8988T (cell line): ENCODE results near the gene ABHD15.
"Not testable (repeated sequence)": the region's sequence is repeated elsewhere in the genome, so short reads cannot be mapped to it uniquely, and the experiment has no call there.

ENCODE experiments used
- DNase-seq: peaks from one replicate; pipeline ENCODE4 v3.0.0; 2011

The ABHD15 gene

DNA sequence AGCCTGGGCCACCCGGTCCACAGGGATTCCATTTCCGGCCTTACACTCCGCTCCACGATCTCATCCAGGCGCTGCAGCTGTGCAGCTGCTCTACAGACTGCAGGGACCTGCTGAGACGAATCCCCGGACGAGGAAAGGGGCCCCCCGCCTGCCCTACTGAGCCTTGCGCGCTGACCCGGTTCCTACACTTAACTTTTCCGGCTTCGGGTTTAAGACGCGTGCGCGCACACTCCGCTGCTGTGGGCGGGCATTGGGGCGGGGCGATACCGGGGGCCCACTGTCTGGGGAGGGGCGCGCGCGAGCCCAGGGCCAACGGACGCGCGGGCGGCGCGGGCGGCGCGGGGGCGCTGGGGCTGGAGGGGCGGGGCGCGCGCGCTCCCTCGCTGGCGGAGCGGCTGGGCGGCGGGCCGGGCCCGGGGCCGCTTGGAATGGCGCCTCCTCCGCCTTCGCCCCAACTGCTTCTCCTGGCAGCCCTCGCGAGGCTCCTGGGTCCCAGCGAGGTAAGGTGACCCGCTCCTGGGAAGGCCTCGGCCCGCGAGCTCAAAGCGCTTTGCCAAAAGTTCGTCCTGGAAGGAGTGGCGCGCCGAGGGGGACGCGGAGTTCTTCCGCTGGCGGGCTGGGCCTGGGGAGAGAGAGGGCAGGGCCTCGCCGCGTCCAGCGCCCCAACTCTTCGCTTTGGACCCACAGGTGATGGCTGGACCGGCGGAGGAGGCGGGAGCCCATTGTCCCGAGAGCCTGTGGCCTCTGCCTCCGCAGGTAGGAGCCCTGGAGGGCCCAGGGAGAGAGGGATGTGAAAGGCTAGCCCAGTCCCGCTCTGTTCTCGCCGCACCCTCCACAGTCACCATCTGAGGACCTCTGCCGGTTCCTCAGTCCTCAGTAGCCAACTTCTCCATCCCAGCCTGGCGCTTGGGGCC, 1.8 kb upstream of the ABHD15 start, which contains the start of gene TP53I13:
Gene TP53I13, plus strand, starts transcription at position 371 of the 914 bp plus-strand sequence. Its CDS starts 58 bp downstream, at position 429.
- DNase-seq: peak; percentile 81

DNA sequence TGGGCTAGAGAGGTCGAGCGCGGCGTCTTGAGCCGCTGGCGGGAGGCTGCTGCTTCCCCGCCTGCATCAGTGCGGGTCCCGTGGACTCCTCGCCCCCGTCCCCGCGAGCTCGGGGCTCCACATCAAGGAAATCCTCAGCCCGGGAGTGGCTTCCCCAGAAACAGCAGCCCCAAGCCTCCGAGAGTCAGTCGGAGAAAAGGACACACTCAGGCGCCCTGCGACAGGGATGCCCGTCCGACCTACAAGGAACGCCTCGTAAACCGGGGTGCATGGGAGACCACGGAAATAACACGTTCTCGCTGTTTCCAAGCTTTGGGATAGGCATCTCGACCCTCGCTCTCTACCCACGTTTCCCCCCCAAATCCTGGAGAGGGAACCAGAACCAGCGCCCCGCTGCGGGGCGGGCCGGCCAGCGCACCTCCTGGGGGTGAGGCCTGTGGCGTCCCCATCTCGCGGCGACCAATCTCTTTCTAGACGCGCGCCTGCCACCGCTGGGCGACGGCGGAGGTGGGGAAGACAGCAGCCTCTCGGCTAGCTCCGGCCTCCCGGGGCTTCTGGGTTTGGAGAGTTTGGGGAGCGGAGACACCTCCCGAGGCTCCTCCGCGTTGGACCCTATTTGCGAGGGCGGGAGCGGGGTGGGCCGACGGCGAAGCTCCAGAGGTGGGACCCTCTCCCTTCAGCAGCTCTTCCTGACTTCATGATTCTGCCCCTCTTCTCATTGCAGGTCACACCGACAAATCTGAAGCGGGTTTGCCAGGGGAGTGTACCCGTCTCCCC, 905 bp upstream of the ABHD15 start:
- DNase-seq: peak; percentile 79

DNA sequence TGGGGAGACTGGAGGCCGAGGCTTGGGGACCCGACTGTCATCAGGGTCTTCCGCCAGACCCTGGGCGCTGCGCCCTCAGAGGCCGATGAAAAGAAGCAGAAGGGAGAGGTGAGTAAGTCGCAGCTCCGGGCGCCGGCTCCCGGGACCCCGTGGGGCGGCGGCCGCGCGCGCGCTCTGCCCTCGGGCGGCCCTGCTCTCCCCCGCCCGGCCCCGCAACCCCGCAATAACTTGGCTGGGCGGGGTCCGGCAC, 392 bp upstream of the ABHD15 start:
- DNase-seq: no peak

DNA sequence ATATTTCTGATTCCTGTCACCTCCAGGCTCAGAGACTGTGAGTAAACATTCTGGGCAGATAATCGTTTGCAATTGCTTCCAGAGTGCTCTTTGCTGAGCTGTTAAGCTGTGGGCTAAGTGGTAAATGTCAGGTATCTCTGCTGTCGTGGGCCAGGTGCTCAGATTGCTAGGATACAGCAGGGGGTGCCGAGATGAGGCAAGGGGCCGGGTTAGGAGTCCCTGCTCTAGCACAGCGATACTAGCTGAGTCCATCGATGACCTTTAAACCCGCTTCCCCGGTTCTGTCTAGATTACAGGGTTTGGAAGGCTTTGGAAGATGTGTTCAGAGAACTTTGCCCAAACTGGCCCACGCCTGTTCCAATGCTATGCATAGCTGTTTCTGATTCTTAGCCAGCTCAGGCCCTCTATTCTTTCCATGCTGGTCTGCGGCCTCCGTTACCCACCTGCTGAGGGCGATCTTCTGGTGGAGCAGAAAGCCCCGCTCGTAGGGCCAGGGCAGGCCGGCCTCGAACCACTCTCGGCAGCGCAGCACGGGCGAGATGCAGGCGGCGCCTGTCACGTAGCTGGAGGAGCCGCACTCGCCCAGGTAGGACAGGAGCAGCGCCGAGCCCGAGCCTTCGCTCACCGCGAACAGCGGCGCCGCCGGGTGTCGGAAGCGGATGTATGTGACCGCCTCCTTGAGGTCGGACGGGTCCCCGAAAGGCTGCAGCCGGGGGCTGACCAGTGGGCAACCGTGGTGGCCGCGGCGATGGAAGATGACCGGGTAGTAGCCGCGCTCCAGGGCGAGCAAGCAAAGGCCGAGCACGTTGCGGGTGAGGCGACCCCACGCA, 979 bp downstream of the ABHD15 start:
- peak; percentile 62 for DNase-seq

DNA sequence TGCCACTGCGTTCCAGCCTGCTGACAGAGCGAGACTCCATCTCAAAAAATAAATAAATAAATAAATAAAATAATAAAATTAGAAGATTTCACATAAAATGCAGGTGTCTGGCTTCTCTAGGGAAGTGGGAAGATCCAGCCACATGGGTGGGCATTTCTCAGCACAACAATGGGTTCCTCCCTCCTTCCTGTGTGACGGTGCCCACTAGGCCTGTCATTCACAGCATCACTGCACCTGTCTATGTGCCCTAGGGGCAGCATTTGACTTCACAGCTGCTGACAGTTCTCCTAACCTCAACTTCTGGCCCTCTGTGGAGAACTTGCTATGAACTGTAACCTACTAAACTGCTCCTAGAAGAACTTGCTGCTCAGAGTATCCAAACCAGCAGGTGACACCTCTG, 3.0 kb downstream of the ABHD15 start:
- no peak for DNase-seq

DNA sequence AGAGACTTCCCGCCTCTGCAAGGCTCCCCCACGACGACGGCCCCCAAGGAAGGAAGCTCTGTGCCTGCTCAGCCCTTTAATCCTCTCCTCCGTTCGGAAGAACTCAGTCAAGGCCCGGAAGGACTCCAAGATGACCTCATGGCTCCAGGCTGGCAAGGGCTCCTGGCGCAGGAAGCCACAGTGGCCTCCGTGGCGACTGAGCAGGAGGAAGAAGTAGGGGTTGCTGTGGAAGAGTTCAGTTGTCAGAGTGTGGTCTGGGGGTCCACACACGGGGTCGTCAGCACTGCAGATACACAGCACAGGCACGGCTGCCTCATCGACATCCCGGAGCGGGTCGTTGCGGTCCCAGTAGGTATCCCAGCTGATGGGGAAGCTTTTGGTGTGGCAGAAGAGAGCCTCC, 4.2 kb downstream of the ABHD15 start:
- DNase-seq: no peak

DNA sequence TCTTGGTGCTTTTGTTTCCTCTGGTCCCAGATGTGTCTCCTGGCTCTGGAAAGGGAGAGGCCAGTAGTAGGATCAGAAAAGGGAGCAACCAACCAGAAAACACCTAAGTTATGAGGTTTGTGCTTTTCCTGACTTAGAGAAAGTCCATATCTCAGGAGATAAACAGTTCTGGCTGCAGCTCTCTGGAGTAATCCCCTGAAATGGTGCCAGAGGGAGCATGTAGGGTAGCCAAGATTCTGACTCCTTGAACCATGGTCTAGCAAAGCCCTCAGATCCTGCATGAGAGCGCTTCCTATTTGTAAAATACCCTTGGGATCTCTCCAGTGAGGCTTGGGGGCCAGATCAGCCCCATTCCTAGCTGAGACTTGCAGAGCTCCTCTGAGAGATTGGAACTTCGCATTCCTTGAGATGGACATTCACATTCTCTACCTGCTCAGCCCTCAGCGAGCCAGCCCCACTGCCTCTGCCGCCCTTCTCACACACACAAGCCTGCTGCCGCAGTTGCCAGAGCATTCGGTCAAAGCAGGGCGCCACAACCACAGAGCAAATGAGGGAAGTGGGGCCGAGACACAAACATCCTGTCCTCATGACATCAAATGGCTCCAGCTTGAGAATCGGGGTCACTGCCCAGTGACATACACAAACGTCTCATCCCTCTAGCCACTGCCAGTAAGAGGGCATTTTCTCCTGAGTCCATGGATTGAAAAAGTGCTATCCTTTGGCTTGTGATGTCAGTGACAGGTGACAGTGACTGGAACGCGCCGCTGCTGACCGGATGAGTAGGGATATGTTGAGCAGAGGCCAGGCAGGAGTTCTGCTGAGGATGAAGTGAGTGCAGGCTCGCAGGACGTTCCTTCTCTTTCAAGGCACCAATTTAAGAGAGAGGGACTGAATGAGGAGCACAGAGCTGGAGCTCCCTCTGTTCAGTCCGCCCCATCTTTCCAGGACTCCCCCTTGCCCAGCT, 5.0 kb downstream of the ABHD15 start:
- DNase-seq: no peak

DNA sequence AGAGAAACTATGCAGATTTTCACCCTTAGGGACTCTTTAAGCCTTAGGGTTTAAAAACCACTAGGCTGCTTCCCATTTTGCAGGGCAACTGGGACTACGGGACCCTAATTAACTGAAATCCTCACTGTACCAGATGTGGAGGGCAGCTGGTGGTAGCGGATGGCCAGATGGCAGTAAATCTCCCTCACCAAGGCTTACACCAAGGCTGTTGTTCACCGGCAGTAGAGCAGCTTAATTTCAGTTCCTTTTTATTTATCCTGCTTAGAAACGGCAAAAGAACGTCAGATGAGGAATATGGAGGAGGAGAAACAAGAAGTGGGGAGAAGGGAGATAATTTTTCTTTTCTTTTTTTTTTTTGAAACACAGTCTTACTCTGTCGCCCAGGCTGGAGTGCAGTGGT, 6.5 kb downstream of the ABHD15 start:
- no peak for DNase-seq

DNA sequence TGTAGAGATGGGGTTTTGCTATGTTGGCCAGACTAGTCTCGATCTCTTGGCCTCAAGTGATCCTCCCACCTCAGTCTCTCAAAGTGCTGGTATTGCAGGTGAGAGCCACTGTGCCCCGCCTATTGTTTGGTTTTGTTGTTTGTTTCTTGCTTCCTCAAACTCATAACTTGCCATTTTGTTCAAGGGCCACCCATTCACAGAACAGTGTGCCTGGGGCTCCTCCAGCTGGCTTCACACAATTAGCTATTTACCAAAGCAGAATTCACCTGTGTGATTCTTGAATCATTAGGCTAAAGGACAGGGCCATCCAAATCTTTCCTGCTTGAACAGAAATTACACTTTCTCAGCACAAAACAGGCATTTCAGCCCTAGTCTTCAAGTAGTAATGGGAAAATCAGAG, 7.2 kb downstream of the ABHD15 start:
- no peak for DNase-seq

DNA sequence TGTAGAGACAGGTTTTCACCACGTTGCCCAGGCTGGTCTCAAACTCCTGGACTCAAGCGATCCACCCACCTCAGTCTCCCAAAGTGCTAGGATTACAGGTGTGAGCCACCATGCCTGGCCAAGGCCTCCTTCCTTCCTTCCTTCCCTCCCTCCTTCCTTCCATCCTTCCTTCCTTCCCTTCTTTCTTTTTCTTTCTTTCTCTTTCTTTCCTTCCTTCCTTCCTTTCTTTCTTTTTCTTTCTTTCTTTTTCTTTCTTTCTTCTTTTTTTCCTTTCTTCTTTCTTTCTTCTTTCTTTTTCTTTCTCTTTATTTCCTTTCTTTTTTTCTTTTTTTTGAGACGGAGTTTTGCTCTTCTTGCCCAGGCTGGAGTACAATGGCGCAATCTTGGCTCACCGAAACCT, 8.7 kb downstream of the ABHD15 start:
- not testable (repeated sequence) for DNase-seq

DNA sequence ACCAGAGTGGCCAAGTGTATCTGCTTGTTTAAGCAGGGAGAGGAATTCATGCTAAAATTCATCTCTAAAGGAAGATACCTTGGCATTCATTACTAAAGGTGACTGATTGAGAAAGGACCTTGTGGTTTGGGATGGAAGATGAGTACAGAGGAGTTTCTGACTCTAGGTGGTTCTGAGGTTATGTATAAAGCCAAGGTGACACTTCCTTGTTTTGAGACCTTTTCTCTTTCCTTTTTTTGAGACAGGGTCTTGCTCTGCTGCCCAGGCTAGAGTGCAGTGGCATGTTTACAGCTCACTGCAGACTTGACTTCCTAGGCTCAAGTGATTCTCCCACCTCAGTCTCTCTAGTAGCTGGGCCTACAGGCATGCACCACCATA, 9.1 kb downstream of the ABHD15 start:
- no peak for DNase-seq

DNA sequence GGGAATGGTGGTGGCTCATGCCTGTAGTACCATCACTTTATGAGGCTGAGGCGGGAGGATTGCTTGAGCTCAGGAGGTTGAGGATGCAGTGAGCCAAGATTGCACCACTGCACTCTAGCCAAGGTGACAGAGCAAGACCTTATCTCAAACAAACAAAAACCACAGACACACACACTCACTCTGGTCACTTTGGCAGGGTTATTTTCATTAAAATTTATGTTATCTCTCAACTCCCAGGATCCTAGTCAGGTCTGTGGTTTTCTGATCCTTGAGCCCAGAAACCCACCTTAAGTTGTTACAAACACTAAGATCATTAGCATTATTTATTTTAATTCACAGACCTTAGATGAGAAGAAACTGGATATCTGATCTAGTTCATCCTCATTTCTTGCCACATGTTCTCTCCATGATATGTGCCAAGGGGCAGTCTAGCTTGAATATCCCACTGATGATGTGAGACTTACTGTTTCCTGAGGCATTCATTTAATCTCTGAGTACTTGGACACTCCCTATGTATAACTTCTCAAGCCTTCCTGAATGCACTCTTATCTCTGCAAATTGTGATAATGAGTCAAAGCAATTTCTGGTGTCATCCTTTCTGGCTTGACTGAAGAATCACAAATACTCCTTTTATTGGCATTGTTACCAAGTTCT, 9.6 kb downstream of the ABHD15 start:
- DNase-seq: no peak

DNA sequence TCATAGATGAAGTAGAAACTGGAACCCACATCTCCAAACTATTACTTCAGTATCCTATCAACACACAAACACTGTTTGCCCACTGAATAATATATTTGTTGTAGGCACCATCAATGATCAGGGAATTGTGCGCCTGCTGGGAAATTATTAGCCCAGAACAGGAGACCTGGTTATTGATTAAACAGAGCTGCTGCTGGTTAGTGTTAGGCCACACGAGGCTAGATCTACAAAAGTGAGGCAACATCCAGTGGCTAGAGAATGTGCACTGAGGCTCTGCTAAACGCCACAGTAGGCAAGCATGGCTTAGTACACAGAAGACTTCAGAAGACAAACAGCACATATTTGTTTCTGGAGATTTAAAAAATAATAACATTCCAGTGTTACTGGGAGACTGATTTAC, 11.0 kb downstream of the ABHD15 start:
- DNase-seq: no peak

DNA sequence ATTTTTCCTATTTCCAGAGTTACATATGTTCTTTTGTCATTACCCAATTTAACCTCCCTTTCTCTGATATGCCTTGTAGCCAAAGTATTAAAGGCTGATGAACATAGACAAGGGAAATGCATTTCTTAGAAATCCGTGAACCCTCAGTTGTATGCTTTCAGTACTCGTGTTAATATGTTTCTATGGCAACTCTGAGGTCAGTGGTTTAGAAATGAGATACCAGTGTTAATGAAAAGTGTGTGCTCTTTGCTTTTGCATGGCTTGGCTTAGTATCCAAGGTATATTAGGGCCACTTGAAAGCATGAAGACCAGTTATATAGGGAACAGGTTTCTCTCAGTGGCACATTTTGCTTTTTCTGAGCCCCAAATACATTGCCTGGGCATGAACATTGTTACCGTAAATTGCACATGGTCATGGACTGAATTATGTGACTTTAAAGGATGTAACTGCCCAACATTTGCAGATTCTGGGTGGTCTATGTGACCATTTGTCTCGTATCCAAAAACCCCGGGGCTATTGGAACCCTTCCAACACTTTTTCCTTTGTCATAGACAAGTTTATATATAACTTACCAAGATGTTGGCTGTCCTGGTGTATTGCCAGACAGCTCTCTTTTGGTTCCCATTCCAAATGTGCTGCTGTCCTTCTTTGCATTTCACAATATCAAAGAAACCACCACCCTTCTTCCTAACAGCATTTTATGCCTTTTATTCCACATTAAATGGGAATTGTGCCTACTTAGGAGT, 17.5 kb downstream of the ABHD15 start:
- no peak for DNase-seq

DNA sequence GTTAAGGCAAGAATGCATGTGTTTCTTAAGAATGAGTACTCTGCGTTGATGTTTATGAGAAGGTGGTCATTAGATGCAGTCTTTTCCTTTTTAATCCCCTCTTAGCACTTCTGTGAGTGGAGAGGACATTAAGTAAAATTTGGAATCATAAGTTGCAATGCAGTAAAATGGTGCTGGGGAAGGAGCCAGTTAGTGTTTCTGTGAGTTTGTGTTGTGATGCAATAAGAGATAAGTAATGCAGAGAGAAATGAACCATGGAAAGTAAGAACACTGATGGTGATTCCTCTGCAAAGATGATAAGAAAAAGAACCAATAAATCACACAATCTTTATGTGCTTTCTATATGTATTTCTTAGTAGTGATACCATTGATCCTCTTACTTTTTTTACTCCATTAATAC, 20.0 kb downstream of the ABHD15 start:
- no peak for DNase-seq

DNA sequence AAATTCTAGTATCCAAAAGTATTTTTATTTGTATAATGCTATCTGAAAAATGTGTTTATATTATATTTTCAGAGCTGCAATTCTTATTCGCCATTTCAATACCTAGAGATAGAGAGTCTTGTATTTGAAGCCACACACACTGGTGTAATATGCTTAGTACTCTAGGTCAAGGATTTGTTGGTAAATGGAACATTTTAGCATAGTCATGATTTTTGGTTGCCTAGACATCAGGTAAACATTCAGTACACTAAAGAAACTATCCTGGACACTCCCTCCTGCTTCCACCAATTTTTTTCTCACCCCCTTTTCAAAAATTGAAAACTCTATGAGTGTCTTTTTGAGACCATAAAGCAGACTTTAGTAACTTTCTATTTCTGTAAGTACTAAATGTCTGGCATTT, 20.8 kb downstream of the ABHD15 start:
- no peak for DNase-seq

DNA sequence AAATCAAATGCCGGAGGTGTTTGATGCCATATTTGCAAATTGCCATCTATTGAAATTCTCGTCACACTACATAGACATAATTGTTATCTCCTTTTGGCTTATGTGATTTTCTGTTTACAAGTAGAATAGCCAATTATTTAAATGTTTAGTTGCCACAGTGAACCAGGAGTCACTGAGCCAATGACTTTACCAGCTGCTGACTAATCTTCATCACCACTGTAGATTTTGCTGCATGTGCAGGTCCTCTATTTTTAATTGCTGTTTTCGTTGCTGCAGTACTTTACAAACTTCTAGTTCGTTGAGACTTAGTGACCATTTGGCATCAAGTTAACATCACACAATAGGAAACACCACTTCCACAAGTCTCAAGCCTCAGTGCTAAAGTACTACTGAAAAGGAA, 22.8 kb downstream of the ABHD15 start:
- DNase-seq: no peak

DNA sequence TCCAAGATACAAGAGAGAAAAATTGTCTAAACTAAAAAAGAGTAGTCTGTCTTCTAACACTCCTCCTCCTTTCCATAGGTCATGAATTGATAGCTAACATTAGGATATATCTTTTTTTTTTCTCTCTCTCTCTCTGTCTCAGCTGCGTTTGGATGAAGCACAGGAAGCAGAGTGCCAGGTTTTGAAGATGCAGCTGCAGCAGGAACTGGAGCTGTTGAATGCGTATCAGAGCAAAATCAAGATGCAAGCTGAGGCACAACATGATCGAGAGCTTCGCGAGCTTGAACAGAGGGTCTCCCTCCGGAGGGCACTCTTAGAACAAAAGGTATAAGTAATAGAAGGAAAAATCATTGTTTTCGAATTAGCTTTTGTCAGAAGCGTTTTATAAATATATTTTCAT, 32.9 kb downstream of the ABHD15 start:
- no peak for DNase-seq

DNA sequence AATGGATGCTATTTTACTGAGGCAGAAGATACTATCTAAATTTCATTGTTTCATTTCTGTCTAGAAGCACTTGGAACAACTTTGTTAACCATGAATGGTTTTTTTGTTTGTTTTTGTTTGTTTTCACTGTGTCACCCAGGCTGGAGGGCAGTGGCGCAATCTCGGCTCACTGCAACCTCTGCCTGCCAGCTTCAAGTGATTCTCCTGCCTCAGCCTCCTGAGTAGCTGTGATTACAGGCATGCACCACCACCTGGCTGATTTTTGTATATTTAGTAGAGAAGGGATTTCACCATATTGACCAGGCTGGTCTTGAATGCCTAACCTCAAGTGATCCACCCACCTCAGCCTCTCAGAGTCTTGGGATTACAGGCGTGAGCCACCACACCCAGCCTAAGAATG, 40.5 kb downstream of the ABHD15 start:
- no peak for DNase-seq

DNA sequence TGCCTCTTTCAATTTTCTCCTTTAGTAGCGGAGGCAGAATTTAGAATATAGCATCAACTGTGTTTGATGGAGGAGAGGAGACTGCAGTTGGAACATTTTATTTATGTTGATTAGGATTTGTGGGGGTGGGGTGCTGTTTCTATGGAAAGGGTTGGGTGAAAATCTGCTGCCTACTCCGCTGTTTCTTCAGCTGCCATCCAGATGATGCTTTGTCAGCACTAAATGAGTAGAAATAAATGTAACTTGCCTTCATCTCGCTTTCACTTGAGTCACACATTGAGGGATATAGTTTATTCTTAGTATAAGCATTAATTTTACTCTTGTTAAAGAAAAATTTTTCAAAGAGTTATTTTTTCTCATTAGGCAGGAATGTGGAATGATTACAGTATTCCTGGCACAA, 42.1 kb downstream of the ABHD15 start:
- no peak for DNase-seq

DNA sequence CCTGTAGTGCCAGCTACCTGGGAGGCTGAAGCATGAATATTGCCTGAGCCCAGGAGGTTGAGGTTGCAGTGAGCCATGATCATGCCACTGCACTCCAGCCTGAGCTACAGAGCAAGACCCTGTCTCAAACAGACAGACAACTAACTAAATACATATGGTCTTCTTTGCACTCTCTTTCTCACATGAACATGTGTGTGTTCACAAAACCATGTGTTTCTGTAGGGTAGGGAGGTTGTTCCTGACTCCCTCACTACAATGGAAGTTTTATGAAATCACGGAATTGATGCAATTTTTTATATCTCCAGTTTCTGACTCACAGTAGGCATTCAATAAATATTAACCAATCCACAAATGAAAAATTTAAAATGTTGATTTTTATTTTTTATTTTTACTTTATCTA, 48.5 kb downstream of the ABHD15 start:
- DNase-seq: no peak
